Measurements from ENCODE around the gene NRAP. TPM values are rescaled to one million over a fixed set of nuclear protein-coding genes. Genes with fewer than 3 reads are reported as not detected.

The NRAP gene
- total RNA-seq, 1 donor from 2014 or later: not detected

DNA sequence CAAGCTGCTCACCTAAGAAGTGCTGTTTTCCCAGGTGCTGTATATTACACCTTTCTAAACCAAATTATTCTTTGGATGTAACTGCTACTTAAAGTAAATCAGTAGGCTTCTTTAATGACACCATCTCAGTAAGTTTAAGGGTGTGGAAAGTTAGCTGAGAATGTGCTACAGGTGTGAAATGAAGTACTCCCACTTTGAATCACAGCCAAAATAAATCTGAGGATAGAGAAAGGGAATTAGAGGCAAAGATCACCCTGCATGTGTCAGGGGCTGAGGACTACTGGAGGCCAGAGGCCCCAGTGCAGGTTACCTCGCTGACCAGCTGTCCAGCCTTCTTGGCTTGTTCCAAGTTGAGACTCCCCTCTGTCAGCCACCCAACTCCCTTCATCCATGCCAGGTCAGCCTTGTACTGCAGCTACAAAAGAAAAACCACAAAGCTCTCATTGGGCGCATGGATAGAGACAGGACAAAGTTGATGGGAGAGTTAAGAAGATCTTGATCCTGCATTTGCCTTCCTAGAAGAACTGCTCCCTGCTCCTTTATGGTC, 35.2 kb downstream of the NRAP start:
- Histone ChIP-seq H3K79me2 (ENCODE audit: low read depth) (no peaks in the 10 kb centered on the region), H3K9me3 (ENCODE audit: low read depth) (no peaks in the 10 kb centered on the region), H3K4me2 (no peak overlapping the region), H3K9ac (no peak overlapping the region), H2AFZ (replicated peaks) (no peak overlapping the region), H3K36me3 (no peaks in the 10 kb centered on the region), H3F3A (ENCODE audit: low read depth) (peaks cover 12% of the 10 kb centered on the region), H4K20me1 (ENCODE audit: low read depth) (no peaks in the 10 kb centered on the region), H3K27me3 (no peaks in the 10 kb centered on the region), H3K4me3 (no peak overlapping the region), H3K27ac (no peak overlapping the region), H3K4me1 (peaks cover 37% of the 10 kb centered on the region)
- no peak for TF ChIP-seq EZH2 (IDR thresholded peaks at IDR 0.05)
- no peak for TF ChIP-seq EZH2phosphoT487 (IDR thresholded peaks at IDR 0.05)
- TF ChIP-seq, protein P1, sequence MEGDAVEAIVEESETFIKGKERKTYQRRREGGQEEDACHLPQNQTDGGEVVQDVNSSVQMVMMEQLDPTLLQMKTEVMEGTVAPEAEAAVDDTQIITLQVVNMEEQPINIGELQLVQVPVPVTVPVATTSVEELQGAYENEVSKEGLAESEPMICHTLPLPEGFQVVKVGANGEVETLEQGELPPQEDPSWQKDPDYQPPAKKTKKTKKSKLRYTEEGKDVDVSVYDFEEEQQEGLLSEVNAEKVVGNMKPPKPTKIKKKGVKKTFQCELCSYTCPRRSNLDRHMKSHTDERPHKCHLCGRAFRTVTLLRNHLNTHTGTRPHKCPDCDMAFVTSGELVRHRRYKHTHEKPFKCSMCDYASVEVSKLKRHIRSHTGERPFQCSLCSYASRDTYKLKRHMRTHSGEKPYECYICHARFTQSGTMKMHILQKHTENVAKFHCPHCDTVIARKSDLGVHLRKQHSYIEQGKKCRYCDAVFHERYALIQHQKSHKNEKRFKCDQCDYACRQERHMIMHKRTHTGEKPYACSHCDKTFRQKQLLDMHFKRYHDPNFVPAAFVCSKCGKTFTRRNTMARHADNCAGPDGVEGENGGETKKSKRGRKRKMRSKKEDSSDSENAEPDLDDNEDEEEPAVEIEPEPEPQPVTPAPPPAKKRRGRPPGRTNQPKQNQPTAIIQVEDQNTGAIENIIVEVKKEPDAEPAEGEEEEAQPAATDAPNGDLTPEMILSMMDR (IDR thresholded peaks at IDR 0.05): no peak
- no peak for DNase-seq (ENCODE audit: low spot score)
- H3K4me1 Mint-ChIP-seq: peaks cover 33% of the 10 kb centered on the region
- no peaks in the 10 kb centered on the region for H3K9me3 Mint-ChIP-seq
- no peak overlapping the region for H3K27ac Mint-ChIP-seq
- H3K4me3 Mint-ChIP-seq: no peak overlapping the region
- H3K27me3 Mint-ChIP-seq (ENCODE audit: insufficient read depth, low read depth): peaks cover 9% of the 10 kb centered on the region
- H3K36me3 Mint-ChIP-seq: no peaks in the 10 kb centered on the region

DNA sequence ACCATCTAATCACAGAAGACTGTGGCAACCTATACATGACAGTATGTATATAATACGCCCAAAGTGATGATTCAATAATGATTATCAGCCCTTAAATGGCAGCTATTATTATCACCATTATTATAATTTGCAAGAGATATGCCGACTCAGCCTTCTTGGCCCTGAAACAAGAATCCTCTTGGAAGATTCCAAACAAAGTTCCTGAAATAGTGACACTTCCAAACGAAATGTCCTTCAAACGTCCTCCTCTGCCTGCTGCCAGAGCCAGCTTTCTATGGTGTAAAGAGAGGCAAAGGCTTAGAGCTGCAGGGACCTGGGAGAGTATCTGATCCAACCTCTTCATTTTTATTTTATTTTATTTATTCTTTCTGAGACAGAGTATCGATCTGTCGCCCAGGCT, 36.0 kb downstream of the NRAP start:
- no peaks in the 10 kb centered on the region for H3K36me3 Mint-ChIP-seq
- H3K27ac Mint-ChIP-seq: no peak overlapping the region
- H3F3A ChIP-seq (ENCODE audit: low read depth): peaks cover 12% of the 10 kb centered on the region
- H3K27me3 ChIP-seq: no peaks in the 10 kb centered on the region
- DNase-seq (ENCODE audit: low spot score): no peak
- H3K9me3 Mint-ChIP-seq: no peaks in the 10 kb centered on the region
- no peaks in the 10 kb centered on the region for H3K9me3 ChIP-seq (ENCODE audit: low read depth)
- no peaks in the 10 kb centered on the region for H3K79me2 ChIP-seq (ENCODE audit: low read depth)
- peaks cover 31% of the 10 kb centered on the region for H3K4me1 Mint-ChIP-seq
- H3K4me1 ChIP-seq: peaks cover 35% of the 10 kb centered on the region
- H3K27me3 Mint-ChIP-seq (ENCODE audit: insufficient read depth, low read depth): peaks cover 11% of the 10 kb centered on the region
- no peak overlapping the region for H2AFZ ChIP-seq (replicated peaks)
- no peak overlapping the region for H3K27ac ChIP-seq
- no peak overlapping the region for H3K4me3 ChIP-seq
- no peak overlapping the region for H3K4me3 Mint-ChIP-seq
- TF ChIP-seq, protein P1 (IDR thresholded peaks at IDR 0.05): no peak
- TF ChIP-seq EZH2phosphoT487 (IDR thresholded peaks at IDR 0.05) (no peak), EZH2 (IDR thresholded peaks at IDR 0.05) (no peak)
- H3K36me3 ChIP-seq: no peaks in the 10 kb centered on the region
- no peak overlapping the region for H3K9ac ChIP-seq
- no peak overlapping the region for H3K4me2 ChIP-seq
- H4K20me1 ChIP-seq (ENCODE audit: low read depth): no peaks in the 10 kb centered on the region

DNA sequence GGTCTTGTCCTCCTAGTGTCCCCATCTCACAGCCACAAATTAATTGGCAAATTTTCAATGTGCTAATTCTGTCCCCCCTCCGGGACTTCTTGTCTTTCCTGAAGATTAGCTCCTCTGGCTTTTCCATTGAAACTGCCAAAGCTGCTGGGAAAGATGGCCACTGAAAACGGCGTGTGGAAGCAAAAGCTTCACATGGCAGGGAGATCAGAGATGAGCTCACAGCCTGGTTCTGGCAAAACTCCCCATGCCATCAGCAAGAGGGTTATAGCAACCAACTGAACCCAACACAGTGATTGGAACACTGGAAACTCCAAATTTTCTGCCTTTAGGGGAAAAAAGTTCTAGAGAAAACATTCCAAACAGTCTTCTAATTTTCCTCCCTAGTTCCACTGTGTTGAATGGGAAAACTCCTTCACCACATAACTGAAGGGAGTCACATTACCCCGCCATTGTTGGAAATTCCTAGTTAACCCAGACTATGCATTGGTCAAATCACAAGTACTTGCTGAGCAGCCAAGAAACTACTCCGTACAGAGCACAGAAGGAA, 37.0 kb downstream of the NRAP start:
- H4K20me1 ChIP-seq (ENCODE audit: low read depth): no peaks in the 10 kb centered on the region
- no peak overlapping the region for H3K4me3 ChIP-seq
- no peak overlapping the region for H3K27ac ChIP-seq
- H3K4me3 Mint-ChIP-seq: no peak overlapping the region
- no peak overlapping the region for H3K27ac Mint-ChIP-seq
- H3K36me3 Mint-ChIP-seq: no peaks in the 10 kb centered on the region
- no peak for DNase-seq (ENCODE audit: low spot score)
- H3K4me1 ChIP-seq: peaks cover 25% of the 10 kb centered on the region
- peaks cover 21% of the 10 kb centered on the region for H3K4me1 Mint-ChIP-seq
- H3F3A ChIP-seq (ENCODE audit: low read depth): peaks cover 10% of the 10 kb centered on the region
- peaks cover 12% of the 10 kb centered on the region for H3K27me3 Mint-ChIP-seq (ENCODE audit: insufficient read depth, low read depth)
- H2AFZ ChIP-seq (replicated peaks): peak overlapping the region; percentile 70
- H3K4me2 ChIP-seq: peak overlapping the region; percentile 36
- no peaks in the 10 kb centered on the region for H3K9me3 ChIP-seq (ENCODE audit: low read depth)
- no peaks in the 10 kb centered on the region for H3K9me3 Mint-ChIP-seq
- H3K9ac ChIP-seq: no peak overlapping the region
- no peaks in the 10 kb centered on the region for H3K27me3 ChIP-seq
- no peaks in the 10 kb centered on the region for H3K79me2 ChIP-seq (ENCODE audit: low read depth)
- TF ChIP-seq EZH2phosphoT487 (IDR thresholded peaks at IDR 0.05): no peak
- TF ChIP-seq EZH2 (IDR thresholded peaks at IDR 0.05): no peak
- TF ChIP-seq, protein P1 (IDR thresholded peaks at IDR 0.05): no peak
- H3K36me3 ChIP-seq: no peaks in the 10 kb centered on the region
